Measurements from ENCODE around the gene CFHR2. TPM values are rescaled to one million over a fixed set of nuclear protein-coding genes. Genes with fewer than 3 reads are reported as not detected.
"Not testable (repeated sequence)": the region's sequence is repeated elsewhere in the genome, so short reads cannot be mapped to it uniquely, and the experiment has no call there.

The CFHR2 gene
- total RNA-seq, 2 donors from 2014 or later = not detected

GRCh38 chr1:196980859-196981258 is 37.3 kb downstream of the CFHR2 start:
- Mint-ChIP-seq H3K27ac (no peak overlapping the region), H3K9me3 (no peaks in the 10 kb centered on the region), H3K36me3 (no peaks in the 10 kb centered on the region)
- ATAC-seq (no peak), DNase-seq (ENCODE audit: low spot score in 2 of 2) (no peak)

DNA sequence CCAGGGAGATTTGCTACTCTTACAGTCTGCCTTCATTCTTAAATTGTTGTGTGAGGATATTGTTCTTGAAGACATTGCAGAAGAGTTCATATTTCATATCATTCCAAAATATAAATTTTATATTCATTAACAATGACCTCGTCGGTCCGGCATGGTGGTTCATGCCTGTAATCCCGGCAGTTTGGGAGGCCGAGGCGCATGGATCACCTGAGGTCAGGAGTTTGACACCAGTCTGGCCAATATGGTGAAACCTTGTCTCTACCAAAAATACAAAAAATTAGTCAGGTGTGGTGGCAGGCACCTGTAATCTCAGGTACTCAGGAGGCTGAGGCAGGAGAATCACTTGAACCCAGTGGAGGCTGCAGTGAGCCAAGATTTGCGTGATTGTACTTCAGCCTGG is 38.7 kb downstream of the CFHR2 start:
- not testable (repeated sequence) for H3K27ac Mint-ChIP-seq; H3K9me3 Mint-ChIP-seq; DNase-seq (ENCODE audit: low spot score in 2 of 2); ATAC-seq; H3K36me3 Mint-ChIP-seq

- H3K9me3 Mint-ChIP-seq = peaks cover 0 to 10% of the 10 kb centered on the region in 2 donors
- not testable (repeated sequence) for ATAC-seq; DNase-seq (ENCODE audit: low spot score in 2 of 2); H3K27ac Mint-ChIP-seq; H3K36me3 Mint-ChIP-seq
Observed at GRCh38 chr1:196991919-196992651, 48.5 kb downstream of the CFHR2 start.

DNA sequence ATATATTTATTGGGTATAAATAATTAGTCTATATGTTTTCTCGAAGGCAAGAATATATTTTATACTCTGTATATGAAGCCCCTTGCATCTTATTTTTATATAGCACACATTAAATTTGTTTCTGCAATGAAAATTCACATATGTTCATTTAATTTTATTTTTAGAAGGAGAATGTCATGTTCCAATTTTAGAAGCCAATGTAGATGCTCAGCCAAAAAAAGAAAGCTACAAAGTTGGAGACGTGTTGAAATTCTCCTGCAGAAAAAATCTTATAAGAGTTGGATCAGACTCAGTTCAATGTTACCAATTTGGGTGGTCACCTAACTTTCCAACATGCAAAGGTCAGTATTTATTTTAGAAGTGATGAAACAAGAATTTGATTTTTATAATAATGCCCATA is 50.4 kb downstream of the CFHR2 start:
- Mint-ChIP-seq H3K9me3 (peaks cover 0 to 4% of the 10 kb centered on the region in 2 donors), H3K36me3 (no peaks in the 10 kb centered on the region), H3K27ac (no peak overlapping the region)
- DNase-seq (ENCODE audit: low spot score in 2 of 2) (no peak), ATAC-seq (no peak)

DNA sequence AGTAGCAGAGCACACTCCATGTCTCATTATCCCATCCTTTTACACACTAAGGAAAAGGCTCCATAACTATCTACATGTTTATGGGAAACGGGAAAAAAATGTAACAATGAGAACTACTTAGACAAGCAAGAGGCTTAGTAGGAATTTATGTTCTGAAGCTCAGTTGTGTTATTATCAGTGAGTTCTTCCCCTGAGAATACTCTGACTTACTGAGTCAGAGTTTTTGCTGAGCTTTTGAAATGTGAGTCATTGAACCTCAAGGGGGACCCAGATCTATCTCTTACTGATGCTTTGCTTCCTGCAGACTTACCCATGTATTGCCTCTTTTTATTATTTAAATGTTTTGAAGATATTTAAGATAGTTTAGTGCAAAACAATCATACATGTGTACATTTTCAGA is 53.9 kb downstream of the CFHR2 start:
- DNase-seq (ENCODE audit: low spot score in 2 of 2) = no peak
- Mint-ChIP-seq H3K36me3 (no peaks in the 10 kb centered on the region), H3K9me3 (no peaks in the 10 kb centered on the region), H3K27ac (no peak overlapping the region)
- ATAC-seq = no peak

GRCh38 chr1:197001828-197002227 is 58.3 kb downstream of the CFHR2 start:
- no peaks in the 10 kb centered on the region for H3K9me3 Mint-ChIP-seq
- H3K27ac Mint-ChIP-seq = no peak overlapping the region
- ATAC-seq = no peak

DNA sequence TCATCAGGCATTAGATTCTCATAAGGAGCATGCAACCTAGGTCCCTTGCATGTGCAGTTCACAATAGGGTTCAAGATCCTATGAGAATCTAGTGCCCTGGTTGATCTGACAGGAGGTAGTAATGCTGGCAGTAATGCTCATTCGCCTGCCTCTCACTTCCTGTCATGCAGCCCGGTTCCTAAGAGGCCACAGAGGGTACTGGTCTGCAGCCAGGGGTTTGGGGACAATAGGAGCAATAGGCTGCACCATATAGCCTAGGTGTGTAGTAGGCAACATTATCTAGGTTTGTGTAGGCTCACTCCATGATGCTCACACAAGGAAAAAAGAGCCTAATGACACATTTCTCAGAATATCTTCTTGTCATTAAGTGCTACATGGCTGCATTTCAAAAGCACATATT is 59.6 kb downstream of the CFHR2 start:
- Mint-ChIP-seq H3K36me3 (no peaks in the 10 kb centered on the region), H3K9me3 (no peaks in the 10 kb centered on the region), H3K27ac (no peak overlapping the region)
- no peak for ATAC-seq
- no peak for DNase-seq (ENCODE audit: low spot score in 2 of 2)

More at GRCh38 chr1:197001828-197002227, 58.3 kb downstream of the CFHR2 start:
- DNase-seq (ENCODE audit: low spot score in 2 of 2) = no peak
- no peaks in the 10 kb centered on the region for H3K36me3 Mint-ChIP-seq

DNA sequence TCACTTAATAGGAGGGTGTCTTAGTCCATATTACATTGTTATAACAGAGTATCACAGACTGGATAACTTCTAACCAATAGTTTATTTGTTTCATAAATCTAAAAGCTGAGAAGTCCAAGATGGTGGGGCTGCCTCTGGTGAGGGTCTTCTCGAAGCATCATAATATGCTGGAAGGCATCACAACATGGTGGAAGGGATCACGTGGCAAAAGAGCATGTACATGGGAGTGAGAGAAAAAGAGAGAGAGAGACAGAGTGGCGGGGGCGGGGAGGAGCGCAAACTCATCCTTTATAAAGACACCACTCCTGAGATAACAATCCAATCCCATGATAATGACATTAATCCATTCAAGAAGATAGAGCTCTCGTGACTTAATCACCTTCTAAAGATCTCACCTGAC is 65.3 kb downstream of the CFHR2 start:
- no peaks in the 10 kb centered on the region for H3K36me3 Mint-ChIP-seq
- no peak for DNase-seq (ENCODE audit: low spot score in 2 of 2)
- H3K9me3 Mint-ChIP-seq = peaks cover 4 to 7% of the 10 kb centered on the region in 2 donors
- ATAC-seq = no peak
- H3K27ac Mint-ChIP-seq = no peak overlapping the region

Other genes starting within 250 kb of the CFHR2 start
- not detected for gene CFHR3, start 168.9 kb upstream of the CFHR2 start, total RNA-seq
- not detected for gene CFHR1, start 124.0 kb upstream of the CFHR2 start, total RNA-seq
- gene CFHR4, start 55.7 kb upstream of the CFHR2 start, total RNA-seq = not detected
- not detected for gene CFHR5, start 33.8 kb downstream of the CFHR2 start, total RNA-seq
- gene F13B, start 123.5 kb downstream of the CFHR2 start, total RNA-seq = not detected
- 10 to 100 TPM; 37.1 to 49.3 TPM for gene ASPM, start 202.9 kb downstream of the CFHR2 start, total RNA-seq

Measured in activated naive CD4-positive, alpha-beta T cell treated with anti-CD3 and anti-CD28 coated beads, Interleukin-2, amount 50 U/mL, for 72 hours (primary cell).